ENCODE data around the gene SMS.
"Not testable (repeated sequence)": the region's sequence is repeated elsewhere in the genome, so short reads cannot be mapped to it uniquely, and the experiment has no call there.

The SMS gene

GRCh38 chrX:21950557-21950956 lies 10.0 kb downstream of the SMS start:
- not testable (repeated sequence) for DNase-seq (ENCODE audit: low read depth in 1 of 2, low spot score in 1 of 2)

GRCh38 chrX:21952624-21953023 lies 12.1 kb downstream of the SMS start:
- no peak for DNase-seq (ENCODE audit: low read depth in 1 of 2, low spot score in 1 of 2)

- not testable (repeated sequence) for DNase-seq (ENCODE audit: low read depth in 1 of 2, low spot score in 1 of 2)
Measured at GRCh38 chrX:21953195-21953830, 12.8 kb downstream of the SMS start.

GRCh38 chrX:21955403-21956189 lies 15.1 kb downstream of the SMS start:
- DNase-seq (ENCODE audit: low read depth in 1 of 2, low spot score in 1 of 2), result no peak

GRCh38 chrX:21956783-21957182 lies 16.3 kb downstream of the SMS start:
- DNase-seq (ENCODE audit: low read depth in 1 of 2, low spot score in 1 of 2), result no peak

- DNase-seq (ENCODE audit: low read depth in 1 of 2, low spot score in 1 of 2), result no peak
Measured at GRCh38 chrX:21958187-21958586, 17.7 kb downstream of the SMS start.

- DNase-seq (ENCODE audit: low read depth in 1 of 2, low spot score in 1 of 2), result no peak
Measured at GRCh38 chrX:21958916-21959315, 18.4 kb downstream of the SMS start.

GRCh38 chrX:21959362-21960051 lies 19.0 kb downstream of the SMS start:
- DNase-seq (ENCODE audit: low read depth in 1 of 2, low spot score in 1 of 2), result no peak

GRCh38 chrX:21960569-21961541 lies 20.3 kb downstream of the SMS start:
- DNase-seq (ENCODE audit: low read depth in 1 of 2, low spot score in 1 of 2), result no peak

GRCh38 chrX:21962361-21962760 lies 21.9 kb downstream of the SMS start:
- DNase-seq (ENCODE audit: low read depth in 1 of 2, low spot score in 1 of 2), result no peak

GRCh38 chrX:21963269-21963668 lies 22.8 kb downstream of the SMS start:
- no peak for DNase-seq (ENCODE audit: low read depth in 1 of 2, low spot score in 1 of 2)

GRCh38 chrX:21963731-21964405 lies 23.4 kb downstream of the SMS start:
- no peak for DNase-seq (ENCODE audit: low read depth in 1 of 2, low spot score in 1 of 2)

- no peak for DNase-seq (ENCODE audit: low read depth in 1 of 2, low spot score in 1 of 2)
Measured at GRCh38 chrX:21966866-21967265, 26.4 kb downstream of the SMS start.

- no peak for DNase-seq (ENCODE audit: low read depth in 1 of 2, low spot score in 1 of 2)
Measured at GRCh38 chrX:21968333-21968732, 27.8 kb downstream of the SMS start.

- DNase-seq (ENCODE audit: low read depth in 1 of 2, low spot score in 1 of 2), result no peak
Measured at GRCh38 chrX:21970326-21970725, 29.8 kb downstream of the SMS start.

GRCh38 chrX:21972046-21972445 lies 31.5 kb downstream of the SMS start:
- DNase-seq (ENCODE audit: low read depth in 1 of 2, low spot score in 1 of 2), result no peak

- DNase-seq (ENCODE audit: low read depth in 1 of 2, low spot score in 1 of 2), result no peak
Measured at GRCh38 chrX:21972721-21973120, 32.2 kb downstream of the SMS start.

GRCh38 chrX:21973321-21974010 lies 33.0 kb downstream of the SMS start:
- no peak for DNase-seq (ENCODE audit: low read depth in 1 of 2, low spot score in 1 of 2)

GRCh38 chrX:21974011-21974385 lies 33.5 kb downstream of the SMS start:
- no peak for DNase-seq (ENCODE audit: low read depth in 1 of 2, low spot score in 1 of 2)

GRCh38 chrX:21975242-21975641 lies 34.7 kb downstream of the SMS start:
- DNase-seq (ENCODE audit: low read depth in 1 of 2, low spot score in 1 of 2), result no peak

Data from activated T-helper 1 cell treated with anti-CD3 and anti-CD28 coated beads, Interleukin-2, amount 50 U/mL, for 16 hours (primary cell).